SU-DHL-6 (cell line): Measurements from ENCODE around the gene LIMCH1.

ENCODE experiments used
- H2AFZ ChIP-seq: fragments of 200-600 bp; sonication (generic); 2 replicates; pipeline ENCODE4 v1.6.1; 2014; ENCODE audit warnings: low read depth, mild to moderate bottlenecking, moderate library complexity, mixed read lengths, antibody characterized with exemption, low read length; ENCODE audit not compliant: severe bottlenecking
- H3F3A ChIP-seq: fragments of 200-600 bp; shearing (Covaris generic); 2 replicates; pipeline ENCODE4 v1.6.0; 2016; ENCODE audit warnings: antibody characterized with exemption, mild to moderate bottlenecking; ENCODE audit not compliant: insufficient read depth
- H3K27ac ChIP-seq: fragments of 200-600 bp; sonication (generic); 2 replicates; pipeline ENCODE4 v1.5.1; 2016; ENCODE audit warnings: low read depth, mild to moderate bottlenecking, low read length, moderate library complexity, mixed read lengths
- H3K27me3 ChIP-seq: fragments of 200-600 bp; sonication (generic), shearing (Covaris generic); 2 replicates; pipeline ENCODE4 v1.6.0; 2014; ENCODE audit warnings: mild to moderate bottlenecking, low read length
- H3K36me3 ChIP-seq: fragments of 200-600 bp; sonication (generic); 2 replicates; pipeline ENCODE4 v1.6.1; 2014; ENCODE audit warnings: mild to moderate bottlenecking, low read length, mixed read lengths
- H3K4me2 ChIP-seq: fragments of 300-600, 200-600 bp; shearing (Covaris generic), sonication (generic); 2 replicates; pipeline ENCODE4 v1.6.0; 2014; ENCODE audit warnings: low read length, low read depth, mild to moderate bottlenecking; ENCODE audit not compliant: poor library complexity, severe bottlenecking
- H3K4me3 ChIP-seq: fragments of 200-600 bp; sonication (generic); 2 replicates; pipeline ENCODE4 v1.5.1; 2014; ENCODE audit warnings: antibody characterized with exemption, low read length, mild to moderate bottlenecking, mixed read lengths; ENCODE audit not compliant: insufficient read depth, poor library complexity, severe bottlenecking
- H3K79me2 ChIP-seq: fragments of 200-600 bp; sonication (generic); 2 replicates; pipeline ENCODE4 v1.6.1; 2014; ENCODE audit warnings: mild to moderate bottlenecking, low read length, moderate library complexity; ENCODE audit not compliant: insufficient read depth
- H3K9ac ChIP-seq: fragments of 200-600 bp; sonication (generic); 2 replicates; pipeline ENCODE4 v1.7.0; 2014; ENCODE audit warnings: mild to moderate bottlenecking, low read length
- H3K9me2 ChIP-seq: fragments of 200-600 bp; sonication (generic); replicated peaks from 2 replicates; pipeline ENCODE4 v1.6.1; 2014; ENCODE audit warnings: low read length; ENCODE audit not compliant: insufficient read depth
- H3K9me3 ChIP-seq: fragments of 200-600 bp; sonication (generic); 2 replicates; pipeline ENCODE4 v1.6.1; 2014; ENCODE audit warnings: low read length, mixed read lengths; ENCODE audit not compliant: insufficient read depth
- H4K20me1 ChIP-seq: fragments of 200-600 bp; sonication (generic); 2 replicates; pipeline ENCODE4 v1.6.1; 2014; ENCODE audit warnings: low read depth, mild to moderate bottlenecking, antibody characterized with exemption, low read length, moderate library complexity, mixed read lengths
- EZH2phosphoT487 ChIP-seq: fragments of 200-600 bp; sonication (generic), shearing (Covaris generic); conservative IDR thresholded peaks from 2 replicates; pipeline ENCODE4 v1.6.1; 2018; ENCODE audit warnings: mild to moderate bottlenecking, antibody characterized with exemption, low read length, moderate library complexity, mixed read lengths
- TF ChIP-seq, protein P1 (sequence below): fragments of 200-600 bp; sonication (generic); IDR thresholded peaks from one replicate; pipeline ENCODE4 v1.5.1; 2017; ENCODE audit warnings: antibody characterized with exemption, mild to moderate bottlenecking, low read length, moderate library complexity; ENCODE audit not compliant: insufficient read depth, poor library complexity, severe bottlenecking

LIMCH1 gene

DNA sequence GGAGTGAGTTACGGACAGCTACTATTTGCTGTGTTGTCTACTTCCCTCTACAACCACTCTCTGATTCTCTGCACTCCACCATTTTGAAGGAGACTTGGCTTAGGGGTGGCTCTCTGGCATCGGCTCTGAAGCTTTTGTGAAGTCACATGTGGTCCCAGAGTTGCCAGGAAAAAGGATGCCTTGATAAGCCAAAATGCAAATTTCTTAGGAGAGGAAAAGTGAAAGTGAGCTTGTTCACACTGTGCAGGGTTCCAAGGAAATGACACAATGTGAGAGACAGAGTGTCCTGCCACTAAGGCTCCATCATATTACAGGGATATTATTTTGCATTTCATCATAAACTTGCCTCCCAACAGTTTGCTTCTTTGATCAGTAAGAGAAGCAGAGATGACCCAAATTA lies 203.4 kb downstream of the LIMCH1 start:
- H2AFZ ChIP-seq: no peak overlapping the region
- H3K79me2 ChIP-seq: no peaks in the 10 kb centered on the region
- H3K9me3 ChIP-seq: no peaks in the 10 kb centered on the region
- H3K4me3 ChIP-seq: no peak overlapping the region
- no peak overlapping the region for H3K27ac ChIP-seq
- TF ChIP-seq EZH2phosphoT487: no peak
- TF ChIP-seq, protein P1, sequence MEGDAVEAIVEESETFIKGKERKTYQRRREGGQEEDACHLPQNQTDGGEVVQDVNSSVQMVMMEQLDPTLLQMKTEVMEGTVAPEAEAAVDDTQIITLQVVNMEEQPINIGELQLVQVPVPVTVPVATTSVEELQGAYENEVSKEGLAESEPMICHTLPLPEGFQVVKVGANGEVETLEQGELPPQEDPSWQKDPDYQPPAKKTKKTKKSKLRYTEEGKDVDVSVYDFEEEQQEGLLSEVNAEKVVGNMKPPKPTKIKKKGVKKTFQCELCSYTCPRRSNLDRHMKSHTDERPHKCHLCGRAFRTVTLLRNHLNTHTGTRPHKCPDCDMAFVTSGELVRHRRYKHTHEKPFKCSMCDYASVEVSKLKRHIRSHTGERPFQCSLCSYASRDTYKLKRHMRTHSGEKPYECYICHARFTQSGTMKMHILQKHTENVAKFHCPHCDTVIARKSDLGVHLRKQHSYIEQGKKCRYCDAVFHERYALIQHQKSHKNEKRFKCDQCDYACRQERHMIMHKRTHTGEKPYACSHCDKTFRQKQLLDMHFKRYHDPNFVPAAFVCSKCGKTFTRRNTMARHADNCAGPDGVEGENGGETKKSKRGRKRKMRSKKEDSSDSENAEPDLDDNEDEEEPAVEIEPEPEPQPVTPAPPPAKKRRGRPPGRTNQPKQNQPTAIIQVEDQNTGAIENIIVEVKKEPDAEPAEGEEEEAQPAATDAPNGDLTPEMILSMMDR: no peak
- no peaks in the 10 kb centered on the region for H3K9me2 ChIP-seq
- no peaks in the 10 kb centered on the region for H3K36me3 ChIP-seq
- no peak overlapping the region for H3K4me2 ChIP-seq
- no peaks in the 10 kb centered on the region for H3K27me3 ChIP-seq
- no peaks in the 10 kb centered on the region for H4K20me1 ChIP-seq
- H3K9ac ChIP-seq: no peak overlapping the region
- no peaks in the 10 kb centered on the region for H3F3A ChIP-seq

DNA sequence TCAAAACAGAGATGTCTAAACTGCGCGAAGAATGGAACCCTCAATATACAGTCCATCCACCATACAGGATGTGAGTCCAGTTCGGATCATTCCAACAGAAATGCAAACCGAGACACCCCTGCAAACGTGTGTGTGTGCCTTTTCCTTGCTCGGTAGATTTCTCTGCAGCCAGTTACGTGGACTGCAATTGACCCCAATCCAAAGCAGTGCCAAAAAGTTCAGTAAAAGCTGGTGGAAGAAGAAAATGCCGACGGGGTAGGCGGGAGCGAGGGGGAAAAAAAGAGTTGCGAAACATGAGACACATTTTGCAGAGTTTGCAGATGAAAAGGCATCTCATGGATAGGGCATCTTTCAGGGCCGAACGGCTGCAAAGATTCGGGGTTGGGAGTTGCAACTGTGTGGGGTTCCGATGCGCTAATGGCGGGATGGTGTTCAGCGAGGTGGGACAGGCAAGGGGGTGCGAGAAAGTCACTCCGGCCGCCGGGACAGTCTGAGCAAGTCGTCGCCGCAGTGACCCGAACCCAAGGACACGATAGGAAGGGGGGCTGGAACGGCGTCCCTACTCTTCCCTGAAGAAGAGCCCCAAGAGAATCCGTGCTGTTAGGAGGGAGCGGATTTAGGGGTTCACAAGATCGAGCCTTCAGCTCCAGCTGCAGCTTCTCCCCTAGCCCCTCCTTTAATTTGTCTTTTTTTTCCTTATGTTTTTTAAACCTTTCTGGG lies 206.8 kb downstream of the LIMCH1 start:
- no peaks in the 10 kb centered on the region for H3K27me3 ChIP-seq
- TF ChIP-seq, protein P1: no peak
- no peak overlapping the region for H3K27ac ChIP-seq
- H3K9me3 ChIP-seq: no peaks in the 10 kb centered on the region
- H3F3A ChIP-seq: no peaks in the 10 kb centered on the region
- no peaks in the 10 kb centered on the region for H3K9me2 ChIP-seq
- no peaks in the 10 kb centered on the region for H4K20me1 ChIP-seq
- H3K79me2 ChIP-seq: no peaks in the 10 kb centered on the region
- H2AFZ ChIP-seq: no peak overlapping the region
- no peak overlapping the region for H3K4me2 ChIP-seq
- no peak overlapping the region for H3K4me3 ChIP-seq
- H3K36me3 ChIP-seq: no peaks in the 10 kb centered on the region
- no peak overlapping the region for H3K9ac ChIP-seq

DNA sequence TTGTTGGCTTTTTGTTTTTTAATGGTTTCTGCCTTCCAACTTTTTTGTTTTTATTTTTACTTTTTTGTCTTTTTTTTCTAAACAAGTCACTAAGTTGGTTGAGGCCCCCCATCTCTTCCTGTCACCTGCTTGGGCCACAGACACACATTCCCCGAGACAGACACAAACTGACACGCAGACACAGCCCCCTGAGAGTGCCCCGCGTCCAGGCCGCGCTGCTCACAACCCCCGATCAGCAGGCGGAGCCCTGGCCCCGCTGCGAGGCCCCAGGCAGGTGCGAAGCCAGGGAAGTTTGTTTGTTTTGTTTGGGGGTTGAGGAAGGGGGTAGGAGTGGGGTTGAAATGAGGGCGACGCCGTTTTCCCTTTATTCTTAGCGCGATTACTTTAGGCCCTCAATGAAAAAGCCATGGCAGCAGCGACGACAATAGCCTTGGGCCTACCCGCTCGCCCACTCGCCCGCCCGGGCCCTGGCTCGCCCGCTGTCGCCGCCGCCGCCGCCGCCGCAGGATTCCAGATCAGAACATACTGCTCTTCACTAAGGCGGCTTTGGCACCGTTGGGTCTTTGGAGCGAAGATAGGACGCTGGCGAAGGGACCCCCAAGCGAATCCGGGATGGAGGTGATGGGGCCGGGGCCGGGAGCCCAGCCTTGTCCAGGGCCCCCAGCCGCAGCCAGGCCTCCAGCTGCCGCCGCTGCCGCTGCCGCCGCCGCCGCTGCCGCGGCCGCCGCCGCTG lies 207.5 kb downstream of the LIMCH1 start:
- Histone ChIP-seq H4K20me1 (no peaks in the 10 kb centered on the region), H3K4me2 (no peak overlapping the region), H3K27ac (no peak overlapping the region), H3K36me3 (no peaks in the 10 kb centered on the region), H3F3A (no peaks in the 10 kb centered on the region), H3K4me3 (no peak overlapping the region), H3K79me2 (no peaks in the 10 kb centered on the region), H3K9me3 (no peaks in the 10 kb centered on the region), H2AFZ (no peak overlapping the region), H3K9me2 (no peaks in the 10 kb centered on the region), H3K9ac (no peak overlapping the region), H3K27me3 (no peaks in the 10 kb centered on the region)
- TF ChIP-seq, protein P1: no peak
- TF ChIP-seq EZH2phosphoT487: no peak
